ENCODE results near the gene HOXA13.

GRCh38 chr7:27171325-27171636 is 28.6 kb downstream of the HOXA13 start:
- TF ChIP-seq CTCF (IDR thresholded peaks at IDR 0.05), result no peak
- TF ChIP-seq POLR2A (IDR thresholded peaks at IDR 0.05), result no peak

Measured in Peyer's patch (tissue), 4 donors.